Activated CD8-positive, alpha-beta T cell treated with anti-CD3 and anti-CD28 coated beads for 36 hours (primary cell): ENCODE measurements around the gene SPTB. TPM values are rescaled to one million over a fixed set of nuclear protein-coding genes. Genes with fewer than 3 reads are reported as not detected.

Source experiments
- ATAC-seq: fragments of 200-7000 bp; cut with Tn5 transposase; one replicate; pipeline ENCODE4 v1.10.0; 2021; ENCODE audit warnings: mild to moderate bottlenecking, moderate library complexity
- CTCF ChIA-PET: fragments of 350-600 bp; sonication (Branson Sonifier 250); formaldehyde crosslinking; loops from one replicate; lab custom pipeline; 2021; ENCODE audit warnings: antibody characterized with exemption; lab: Charles Lee
- POLR2A ChIA-PET: fragments of 350-600 bp; sonication (Branson Sonifier 250); formaldehyde crosslinking; loops from one replicate; lab custom pipeline; 2021; ENCODE audit warnings: antibody characterized with exemption; lab: Charles Lee
- DNase-seq: peaks from one replicate; pipeline ENCODE4 v3.0.0-alpha.2; 2020
- H3K27ac Mint-ChIP-seq: one replicate; pipeline ENCODE4 v1.8.0; 2021; ENCODE audit warnings: mild to moderate bottlenecking, mixed read lengths
- H3K27me3 Mint-ChIP-seq: one replicate; pipeline ENCODE4 v1.8.0; 2021; ENCODE audit warnings: mixed read lengths
- H3K36me3 Mint-ChIP-seq: one replicate; pipeline ENCODE4 v1.8.0; 2021; ENCODE audit warnings: low read depth, mixed read lengths
- H3K4me1 Mint-ChIP-seq: one replicate; pipeline ENCODE4 v1.8.0; 2021; ENCODE audit warnings: low read depth, mixed read lengths
- H3K4me3 Mint-ChIP-seq: one replicate; pipeline ENCODE4 v1.8.0; 2021; ENCODE audit warnings: mild to moderate bottlenecking, moderate library complexity, mixed read lengths
- H3K9me3 Mint-ChIP-seq: one replicate; pipeline ENCODE4 v1.8.0; 2021; ENCODE audit warnings: mixed read lengths
- CTCF ChIP-seq: fragments of 200-600 bp; IDR thresholded peaks from one replicate; pipeline ENCODE4 v1.8.0; 2022; ENCODE audit warnings: antibody characterized with exemption, mild to moderate bottlenecking
- intact Hi-C: fragments of 100-400 bp; cut with micrococcal nuclease; formaldehyde crosslinking; loops from one replicate; pipeline ENCODE4 v1.10.0; 2022
- total RNA-seq, 2 experiments: library from RNA; stranded (reverse); gene quantifications; one replicate each; pipeline ENCODE4 v1.2.3, GENCODE V29; 2021

Gene SPTB
- total RNA-seq, 2 experiments from 2014 or later, result 0.07 to 0.27 TPM

DNA sequence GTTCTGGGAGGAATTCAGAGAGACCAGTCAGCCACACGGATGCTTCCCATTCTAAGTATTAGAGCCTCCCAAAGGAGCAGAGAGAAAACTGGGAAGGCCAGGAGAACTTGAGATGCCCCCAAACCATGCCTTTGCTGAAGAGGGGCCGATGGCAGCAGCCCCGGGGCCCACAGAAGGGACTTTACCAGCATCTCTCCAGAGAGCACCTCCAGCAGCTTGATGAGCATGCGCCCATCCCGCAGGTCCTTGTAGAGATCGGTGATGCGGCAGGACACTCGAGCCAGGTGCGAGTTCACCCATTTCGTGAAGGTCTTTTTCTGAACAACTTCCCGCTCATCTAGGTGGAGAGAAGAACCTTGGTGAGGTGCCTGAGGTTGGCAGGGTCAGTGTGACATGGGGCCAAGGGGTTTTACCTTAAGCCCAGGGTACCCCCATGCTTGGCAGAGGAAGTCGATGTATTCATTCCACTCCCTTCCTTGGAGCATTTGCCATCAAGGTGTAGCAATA, 74.9 kb downstream of the SPTB start:
- no peak for ATAC-seq
- TF ChIP-seq CTCF, result no peak
- Mint-ChIP-seq H3K27me3 (peaks cover 1% of the 10 kb centered on the region), H3K36me3 (no peaks in the 10 kb centered on the region), H3K9me3 (no peaks in the 10 kb centered on the region), H3K4me3 (no peak overlapping the region), H3K27ac (no peak overlapping the region), H3K4me1 (no peaks in the 10 kb centered on the region)
- CTCF ChIA-PET, result interaction anchor here (1.9 kb wide), 1 partner anchor 19 kb away, joined by 7 read pairs; no protein-coding TSS in a partner anchor
- POLR2A ChIA-PET, result no interaction called here
- intact Hi-C loops, result no loop called here
- no peak for DNase-seq

DNA sequence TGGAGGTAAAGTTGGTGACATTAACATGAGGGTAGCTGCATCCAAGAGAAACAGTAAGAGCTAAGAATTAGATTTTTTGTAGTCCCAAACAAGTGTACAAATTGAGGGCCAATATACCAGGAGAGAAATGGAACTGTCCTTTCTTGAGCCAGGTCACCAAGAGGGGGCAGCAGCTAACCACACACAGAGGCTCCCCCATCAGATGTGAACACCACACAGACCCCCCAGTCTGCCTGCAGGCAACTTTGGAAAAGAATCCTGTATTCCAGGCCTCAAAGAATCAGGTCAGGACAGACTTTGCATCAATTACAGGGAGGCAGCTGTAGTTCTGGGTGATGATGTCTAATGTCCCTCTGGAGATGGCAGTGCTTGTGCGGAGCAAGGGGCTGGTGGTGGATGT, 77.9 kb downstream of the SPTB start:
- TF ChIP-seq CTCF, result no peak
- DNase-seq (peak; percentile 48), ATAC-seq (no peak)
- Mint-ChIP-seq H3K36me3 (no peaks in the 10 kb centered on the region), H3K4me1 (no peaks in the 10 kb centered on the region), H3K4me3 (no peak overlapping the region), H3K9me3 (no peaks in the 10 kb centered on the region), H3K27ac (no peak overlapping the region), H3K27me3 (no peaks in the 10 kb centered on the region)
- intact Hi-C loops, result no loop called here
- ChIA-PET CTCF (interaction anchor here (0.7 to 5.8 kb wide), 9 partner anchors 9 to 110 kb away, joined by 3 to 44 read pairs (median 3); no protein-coding TSS in a partner anchor), POLR2A (no interaction called here)

- Mint-ChIP-seq H3K4me1 (no peaks in the 10 kb centered on the region), H3K9me3 (no peaks in the 10 kb centered on the region), H3K27me3 (no peaks in the 10 kb centered on the region), H3K4me3 (no peak overlapping the region), H3K36me3 (no peaks in the 10 kb centered on the region), H3K27ac (no peak overlapping the region)
- ChIA-PET CTCF (interaction anchor here (0.7 to 5.8 kb wide), 10 partner anchors 8 to 110 kb away, joined by 3 to 44 read pairs (median 3); no protein-coding TSS in a partner anchor), POLR2A (no interaction called here)
- intact Hi-C loops, result no loop called here
- no peak for TF ChIP-seq CTCF
- ATAC-seq (no peak), DNase-seq (no peak)
These were observed 78.7 kb downstream of the SPTB start for GRCh38 chr14:64801046-64801445.

DNA sequence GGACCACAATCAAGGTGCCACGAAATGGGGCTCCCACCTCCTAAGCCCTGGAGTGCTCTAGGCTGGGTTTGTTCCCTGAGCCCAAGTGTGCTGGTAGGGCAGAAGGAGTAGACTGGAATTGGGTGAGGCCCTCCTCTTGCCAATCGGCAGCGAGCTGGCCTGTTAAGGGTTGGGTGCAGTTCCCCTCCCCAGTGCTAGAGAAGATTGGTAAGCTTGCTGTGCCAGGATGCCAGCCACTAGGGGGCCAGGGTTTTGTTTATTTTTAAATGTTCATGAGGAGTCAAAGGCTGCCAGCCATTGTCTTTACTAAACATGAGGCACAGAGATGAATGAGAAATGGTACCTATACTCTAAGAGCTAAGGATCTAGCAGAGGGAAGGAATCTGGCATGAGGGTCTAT, 79.7 kb downstream of the SPTB start:
- Mint-ChIP-seq H3K4me1 (no peaks in the 10 kb centered on the region), H3K27ac (no peak overlapping the region), H3K36me3 (no peaks in the 10 kb centered on the region), H3K27me3 (no peaks in the 10 kb centered on the region), H3K9me3 (no peaks in the 10 kb centered on the region), H3K4me3 (no peak overlapping the region)
- DNase-seq, result peak; percentile 18
- CTCF ChIA-PET, result interaction anchor here (0.6 to 5.8 kb wide), 10 partner anchors 11 to 996 kb away, joined by 3 to 44 read pairs (median 4); partner anchors contain the start of gene PLEKHG3
- intact Hi-C loops, result no loop called here
- POLR2A ChIA-PET, result no interaction called here
- peak; percentile 23 for TF ChIP-seq CTCF
- no peak for ATAC-seq

DNA sequence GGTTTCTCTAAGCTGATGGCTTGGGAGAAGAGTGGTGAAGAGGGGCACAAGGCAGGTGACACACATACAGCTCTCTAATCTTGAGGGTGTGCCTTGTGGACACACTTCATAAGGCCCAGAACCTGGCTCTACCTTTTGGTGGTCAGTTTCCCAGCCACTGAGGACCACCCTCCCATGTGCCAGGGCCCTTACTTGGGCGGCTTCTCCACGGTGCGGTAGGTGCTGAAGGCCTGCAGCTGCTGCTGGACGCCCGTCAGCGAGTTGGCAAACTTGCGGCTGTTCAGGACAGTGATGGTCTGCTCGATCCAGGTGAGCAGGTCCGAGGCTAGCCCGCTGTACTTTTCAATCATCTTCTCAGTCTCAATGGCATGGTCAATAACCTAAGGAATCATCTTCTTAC, 80.2 kb downstream of the SPTB start:
- no peaks in the 10 kb centered on the region for H3K4me1 Mint-ChIP-seq
- POLR2A ChIA-PET, result no interaction called here
- H3K9me3 Mint-ChIP-seq, result no peaks in the 10 kb centered on the region
- no peak for TF ChIP-seq CTCF
- no peak overlapping the region for H3K27ac Mint-ChIP-seq
- H3K36me3 Mint-ChIP-seq, result no peaks in the 10 kb centered on the region
- no peak overlapping the region for H3K4me3 Mint-ChIP-seq
- DNase-seq, result no peak
- H3K27me3 Mint-ChIP-seq, result no peaks in the 10 kb centered on the region
- intact Hi-C loops, result no loop called here
- CTCF ChIA-PET, result interaction anchor here (0.8 to 5.8 kb wide), 9 partner anchors 11 to 95 kb away, joined by 3 to 44 read pairs (median 4); partner anchors contain the start of gene PLEKHG3
- ATAC-seq, result no peak
